ENCODE results near the gene EREG.

GRCh38 chr4:74431113-74431826 is 66.3 kb downstream of the EREG start:
- TF ChIP-seq, protein P1, sequence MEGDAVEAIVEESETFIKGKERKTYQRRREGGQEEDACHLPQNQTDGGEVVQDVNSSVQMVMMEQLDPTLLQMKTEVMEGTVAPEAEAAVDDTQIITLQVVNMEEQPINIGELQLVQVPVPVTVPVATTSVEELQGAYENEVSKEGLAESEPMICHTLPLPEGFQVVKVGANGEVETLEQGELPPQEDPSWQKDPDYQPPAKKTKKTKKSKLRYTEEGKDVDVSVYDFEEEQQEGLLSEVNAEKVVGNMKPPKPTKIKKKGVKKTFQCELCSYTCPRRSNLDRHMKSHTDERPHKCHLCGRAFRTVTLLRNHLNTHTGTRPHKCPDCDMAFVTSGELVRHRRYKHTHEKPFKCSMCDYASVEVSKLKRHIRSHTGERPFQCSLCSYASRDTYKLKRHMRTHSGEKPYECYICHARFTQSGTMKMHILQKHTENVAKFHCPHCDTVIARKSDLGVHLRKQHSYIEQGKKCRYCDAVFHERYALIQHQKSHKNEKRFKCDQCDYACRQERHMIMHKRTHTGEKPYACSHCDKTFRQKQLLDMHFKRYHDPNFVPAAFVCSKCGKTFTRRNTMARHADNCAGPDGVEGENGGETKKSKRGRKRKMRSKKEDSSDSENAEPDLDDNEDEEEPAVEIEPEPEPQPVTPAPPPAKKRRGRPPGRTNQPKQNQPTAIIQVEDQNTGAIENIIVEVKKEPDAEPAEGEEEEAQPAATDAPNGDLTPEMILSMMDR (optimal IDR thresholded peaks at IDR 0.05 in 1 of 3, IDR thresholded peaks at IDR 0.05 in 1 of 3, conservative IDR thresholded peaks at IDR 0.05 in 1 of 3; ENCODE audit: extremely low read depth in 1 of 3, insufficient read depth in 2 of 3, low read length in 3 of 3): no peak
- TF ChIP-seq EZH2 (IDR thresholded peaks at IDR 0.05; ENCODE audit: low read length): no peak

Data from keratinocyte (primary cell).